Gastrocnemius medialis (tissue), 4 donors: ENCODE results near the gene PCSK1. TPM values are rescaled to one million over a fixed set of nuclear protein-coding genes. Genes with fewer than 3 reads are reported as not detected.

Experiments
- ATAC-seq, 2 donors: fragments of 150-250 bp; one replicate each; pipeline ENCODE4 v1.9.1; 2016
- DNase-seq, 2 donors: peaks; one replicate each; pipeline ENCODE4 v3.0.0-alpha.2; 2019
- H3K27ac ChIP-seq, 4 donors: fragments of 200-600 bp; sonication (generic); 1 replicate in 1 of 4; 2 replicates in 3 of 4; pipeline ENCODE4 v1.5.1; 2016 to 2018; ENCODE audit warnings: mild to moderate bottlenecking in 2 of 4, moderate library complexity in 1 of 4
- H3K27me3 ChIP-seq, 3 donors: fragments of 200-600 bp; sonication (generic) in 2 of 3; 1 replicate in 1 of 3; 2 replicates in 2 of 3; pipeline versions ENCODE4 v1.5.1 to v1.6.0; 2016 to 2019; ENCODE audit warnings: mild to moderate bottlenecking in 1 of 3, moderate library complexity in 1 of 3
- H3K36me3 ChIP-seq, 2 donors: fragments of 200-600 bp; sonication (generic) in 1 of 2; one replicate each; pipeline ENCODE4 v1.5.1; 2017 to 2018
- H3K4me1 ChIP-seq, 2 donors: fragments of 200-600 bp; sonication (generic) in 1 of 2; one replicate each; pipeline ENCODE4 v1.5.1; 2016 to 2017; ENCODE audit warnings: mild to moderate bottlenecking in 2 of 2
- H3K4me3 ChIP-seq, 4 donors: fragments of 200-600 bp; sonication (generic) in 3 of 4; 1 replicate in 1 of 4; 2 replicates in 3 of 4; pipeline ENCODE4 v1.5.1; 2016 to 2019; ENCODE audit warnings: mild to moderate bottlenecking in 2 of 4
- H3K9me3 ChIP-seq, 3 donors: fragments of 200-600 bp; sonication (generic) in 2 of 3; 1 replicate in 1 of 3; 2 replicates in 2 of 3; pipeline ENCODE4 v1.5.1; 2016 to 2019
- CTCF ChIP-seq, 5 experiments: fragments of 450-650 bp in 3 of 5; fragments of 200-600 bp in 2 of 5; sonication (generic) in 2 of 5; IDR thresholded peaks in 4 of 5; conservative IDR thresholded peaks in 1 of 5; 1 replicate in 4 of 5; 2 replicates in 1 of 5; pipeline ENCODE4 v1.5.1; 2016 to 2019; ENCODE audit warnings: antibody characterized with exemption in 5 of 5, mild to moderate bottlenecking in 3 of 5, moderate library complexity in 3 of 5
- POLR2A ChIP-seq, 2 donors: fragments of 450-650 bp; IDR thresholded peaks; one replicate each; pipeline ENCODE4 v1.6.1; 2017; ENCODE audit warnings: antibody characterized with exemption in 2 of 2, mild to moderate bottlenecking in 2 of 2, moderate library complexity in 2 of 2
- in situ Hi-C, 4 donors: fragments of 200-750 bp; cut with MboI; loops; one replicate each; pipeline versions ENCODE4 v1.15.0 to v1.8.0; 2017; ENCODE audit warnings: low sequenced_read_pairs in 4 of 4
- intact Hi-C: fragments of 100-400 bp; cut with DNase I; formaldehyde crosslinking; loops from one replicate; pipeline ENCODE4 v1.15.1; 2023; ENCODE audit warnings: low total_unique reads
- total RNA-seq, 4 donors: library from RNA; depleted of rRNA; stranded (reverse); fragments of >200 nt; gene quantifications; one replicate each; pipeline versions ENCODE4 v1.1.0 to v1.2.3, GENCODE V29; 2016

The PCSK1 gene
- total RNA-seq, 4 donors from 2014 or later: 0.07 to 1.4 TPM; not detected in 2

- Histone ChIP-seq H3K4me3 (no peak overlapping the region), H3K27me3 (no peaks in the 10 kb centered on the region), H3K27ac (no peak overlapping the region), H3K9me3 (no peaks in the 10 kb centered on the region), H3K4me1 (no peaks in the 10 kb centered on the region), H3K36me3 (no peaks in the 10 kb centered on the region)
- in situ Hi-C loops (loop anchor here (5.0 to 25.0 kb wide), 6 partner anchors 254 to 711 kb away; partner anchors contain the start of genes ELL2 (in 2 of the 4) and RFESD (in 1 of the 4)), intact Hi-C loops (loop anchor here (10.0 kb wide), 1 partner anchor 816 kb away; no protein-coding TSS in a partner anchor)
- TF ChIP-seq CTCF (IDR thresholded peaks at IDR 0.05 in 4 of 5, conservative IDR thresholded peaks at IDR 0.05 in 1 of 5) (no peak), POLR2A (IDR thresholded peaks at IDR 0.05) (no peak)
- ATAC-seq (no peak), DNase-seq (no peak)
Measured at GRCh38 chr5:96348536-96348935, 84.5 kb downstream of the PCSK1 start.

GRCh38 chr5:96347502-96348292 is 85.4 kb downstream of the PCSK1 start:
- Histone ChIP-seq H3K4me1 (no peaks in the 10 kb centered on the region), H3K4me3 (no peak overlapping the region), H3K27ac (no peak overlapping the region), H3K36me3 (no peaks in the 10 kb centered on the region), H3K9me3 (no peaks in the 10 kb centered on the region), H3K27me3 (no peaks in the 10 kb centered on the region)
- no peak for TF ChIP-seq CTCF (IDR thresholded peaks at IDR 0.05 in 4 of 5, conservative IDR thresholded peaks at IDR 0.05 in 1 of 5)
- TF ChIP-seq POLR2A (IDR thresholded peaks at IDR 0.05): no peak
- ATAC-seq (no peak), DNase-seq (no peak)
- intact Hi-C loops (loop anchor here (10.0 kb wide), 1 partner anchor 817 kb away; no protein-coding TSS in a partner anchor), in situ Hi-C loops (loop anchor here (5.0 to 25.0 kb wide), 6 partner anchors 255 to 710 kb away; partner anchors contain the start of genes ELL2 (in 2 of the 4) and RFESD (in 1 of the 4))

DNA sequence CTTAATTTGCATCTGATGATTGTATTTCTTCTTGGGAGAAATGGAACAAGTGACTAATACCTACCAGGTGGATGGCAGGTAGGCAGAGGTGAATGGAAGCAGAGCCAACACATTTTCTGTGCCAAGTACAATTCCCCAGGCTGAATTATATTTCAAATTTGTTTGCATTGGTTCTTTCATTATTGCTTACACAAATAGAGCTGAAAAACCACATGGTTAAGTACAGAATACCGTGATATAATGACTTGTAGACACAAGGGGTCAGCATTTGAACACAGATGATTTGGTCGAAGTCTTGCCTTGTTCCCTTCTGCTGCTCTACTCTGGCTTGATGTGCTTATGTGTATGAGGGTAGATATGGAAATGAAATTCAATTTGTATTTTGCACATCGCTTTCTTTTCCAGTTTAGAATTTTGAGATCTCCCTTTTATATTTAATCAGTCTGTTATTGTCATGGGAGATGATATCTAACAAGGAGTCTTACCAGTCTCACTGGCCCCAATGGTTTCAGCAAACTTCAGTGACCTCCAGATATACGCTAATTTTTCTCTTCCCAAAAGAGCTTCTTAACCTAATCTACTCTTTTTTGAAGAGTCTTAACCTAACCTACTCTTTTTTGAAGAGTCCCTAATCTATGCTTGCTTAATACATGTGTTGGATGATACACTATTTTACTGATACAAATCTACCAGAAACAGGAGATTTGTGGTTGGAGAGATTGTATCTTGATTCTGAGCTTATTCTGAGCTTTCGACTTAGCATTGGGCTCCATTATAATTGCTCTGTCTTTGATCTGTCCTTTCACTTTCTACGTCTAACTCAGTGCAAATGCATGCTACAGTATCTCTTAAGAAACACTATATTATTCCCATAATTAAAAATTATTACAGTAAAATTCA is 88.1 kb downstream of the PCSK1 start:
- Histone ChIP-seq H3K27me3 (no peaks in the 10 kb centered on the region), H3K36me3 (no peaks in the 10 kb centered on the region), H3K9me3 (no peaks in the 10 kb centered on the region), H3K4me1 (peaks cover under 1 to 7% of the 10 kb centered on the region in 2 donors), H3K27ac (no peak overlapping the region), H3K4me3 (no peak overlapping the region)
- TF ChIP-seq POLR2A (IDR thresholded peaks at IDR 0.05) (no peak), CTCF (IDR thresholded peaks at IDR 0.05 in 4 of 5, conservative IDR thresholded peaks at IDR 0.05 in 1 of 5) (peak; percentile 35 to 63 (median 59))
- intact Hi-C loops: loop anchor here (1.0 to 10.0 kb wide), 2 partner anchors 256 to 820 kb away; no protein-coding TSS in a partner anchor
- DNase-seq (no peak), ATAC-seq (peak; percentile 93 to 97)
- in situ Hi-C loops: loop anchor here (5.0 to 25.0 kb wide), 7 partner anchors 252 to 708 kb away; partner anchors contain the start of genes ELL2 (in 2 of the 4) and RFESD (in 1 of the 4)

DNA sequence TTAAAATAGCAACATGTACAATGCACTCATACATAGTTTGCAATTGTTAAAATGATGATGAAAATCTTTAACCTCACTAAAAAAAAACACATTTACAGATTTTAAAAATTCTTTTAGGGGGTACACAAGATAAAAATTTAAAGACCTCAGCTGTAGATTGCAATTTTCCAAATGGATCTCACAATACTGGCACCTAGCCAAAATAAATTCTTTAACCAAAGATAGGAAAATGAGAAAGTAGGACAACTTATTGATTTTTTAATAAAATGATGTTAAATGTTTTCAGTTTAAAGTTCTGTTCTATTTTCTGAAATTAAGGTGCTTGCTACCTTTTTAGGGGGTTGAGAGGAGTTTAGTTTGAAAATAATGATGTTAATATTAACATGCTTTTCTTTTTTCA is 90.0 kb downstream of the PCSK1 start:
- in situ Hi-C loops: loop anchor here (5.0 to 25.0 kb wide), 6 partner anchors 254 to 706 kb away; partner anchors contain the start of genes ELL2 (in 2 of the 4) and RFESD (in 1 of the 4)
- intact Hi-C loops: loop anchor here (10.0 kb wide), 1 partner anchor 822 kb away; no protein-coding TSS in a partner anchor
- DNase-seq: no peak
- Histone ChIP-seq H3K4me1 (peaks cover 17 to 22% of the 10 kb centered on the region in 2 donors), H3K27ac (no peak overlapping the region), H3K9me3 (no peaks in the 10 kb centered on the region), H3K27me3 (no peaks in the 10 kb centered on the region), H3K36me3 (no peaks in the 10 kb centered on the region), H3K4me3 (no peak overlapping the region)
- TF ChIP-seq CTCF (IDR thresholded peaks at IDR 0.05 in 4 of 5, conservative IDR thresholded peaks at IDR 0.05 in 1 of 5) (no peak), POLR2A (IDR thresholded peaks at IDR 0.05) (no peak)
- ATAC-seq: no peak
